WTC11 (cell line): ENCODE results near the gene ZNF282. TPM values are rescaled to one million over a fixed set of nuclear protein-coding genes. Genes with fewer than 3 reads are reported as not detected.
A peak's percentile ranks its signal among the peaks of the same experiment; 100 is the strongest.

Source experiments
- CREM ChIP-seq: sonication (generic); formaldehyde crosslinking; IDR thresholded peaks from 2 replicates; pipeline ENCODE4 v1.8.1; 2022; ENCODE audit warnings: mild to moderate bottlenecking, missing genetic modification reagents, moderate library complexity
- GABPB1 ChIP-seq: sonication (generic); formaldehyde crosslinking; IDR thresholded peaks from 2 replicates; pipeline ENCODE4 v1.8.1; 2023; ENCODE audit warnings: mild to moderate bottlenecking, missing genetic modification reagents
- HMGA2 ChIP-seq: fragments of 250-450 bp; sonication (Bioruptor Pico); IDR thresholded peaks from 2 replicates; pipeline ENCODE4 v1.4.0; 2021; ENCODE audit warnings: mild to moderate bottlenecking, moderate library complexity
- JAZF1 ChIP-seq: fragments of 250-450 bp; sonication (Bioruptor Pico); IDR thresholded peaks from 2 replicates; pipeline ENCODE4 v1.9.0; 2021; ENCODE audit warnings: moderate library complexity, mild to moderate bottlenecking, inconsistent platforms
- JUN ChIP-seq: sonication (generic); formaldehyde crosslinking; IDR thresholded peaks from 2 replicates; pipeline ENCODE4 v1.8.0; 2023; ENCODE audit warnings: mild to moderate bottlenecking, missing genetic modification reagents
- KAT7 ChIP-seq: sonication (generic); formaldehyde crosslinking; IDR thresholded peaks from 2 replicates; pipeline ENCODE4 v1.8.1; 2023; ENCODE audit warnings: missing genetic modification reagents, mild to moderate bottlenecking, borderline replicate concordance
- MXD4 ChIP-seq: fragments of 250-450 bp; sonication (Bioruptor Pico); IDR thresholded peaks from 2 replicates; pipeline ENCODE4 v1.8.0; 2021; ENCODE audit warnings: mild to moderate bottlenecking, moderate library complexity, borderline replicate concordance
- NR2C2 ChIP-seq: sonication (generic); formaldehyde crosslinking; IDR thresholded peaks from 2 replicates; pipeline ENCODE4 v1.8.0; 2022; ENCODE audit warnings: mild to moderate bottlenecking, missing genetic modification reagents
- RELA ChIP-seq: sonication (generic); formaldehyde crosslinking; IDR thresholded peaks from 2 replicates; pipeline ENCODE4 v1.8.1; 2022; ENCODE audit warnings: missing genetic modification reagents, mild to moderate bottlenecking, borderline replicate concordance
- SOX15 ChIP-seq: fragments of 250-450 bp; sonication (Bioruptor Pico); IDR thresholded peaks from 2 replicates; pipeline ENCODE4 v1.9.0; 2021; ENCODE audit warnings: mild to moderate bottlenecking
- SP1 ChIP-seq: sonication (generic); formaldehyde crosslinking; conservative IDR thresholded peaks from 2 replicates; pipeline ENCODE4 v1.8.1; 2022; ENCODE audit warnings: missing genetic modification reagents
- TCF7 ChIP-seq: sonication (generic); formaldehyde crosslinking; IDR thresholded peaks from 2 replicates; pipeline ENCODE4 v1.8.0; 2022; ENCODE audit warnings: mild to moderate bottlenecking, low read depth, missing genetic modification reagents, moderate library complexity
- ZNF121 ChIP-seq: sonication (generic); formaldehyde crosslinking; IDR thresholded peaks from 2 replicates; pipeline ENCODE4 v1.8.0; 2023; ENCODE audit warnings: missing genetic modification reagents
- ZNF138 ChIP-seq: sonication (generic); formaldehyde crosslinking; conservative IDR thresholded peaks from 2 replicates; pipeline ENCODE4 v1.8.1; 2022; ENCODE audit warnings: mild to moderate bottlenecking, moderate library complexity, missing genetic modification reagents
- ZNF263 ChIP-seq: sonication (generic); formaldehyde crosslinking; IDR thresholded peaks from 2 replicates; pipeline ENCODE4 v1.8.1; 2022; ENCODE audit warnings: low read depth, mild to moderate bottlenecking, moderate library complexity, missing genetic modification reagents
- ZNF671 ChIP-seq: fragments of 250-450 bp; sonication (Bioruptor Pico); IDR thresholded peaks from 2 replicates; pipeline ENCODE4 v1.8.0; 2021; ENCODE audit warnings: mild to moderate bottlenecking
- total RNA-seq: library from RNA; stranded (reverse); gene quantifications from 3 replicates; pipeline ENCODE4 v1.2.3, GENCODE V29; 2021
- TF ChIP-seq, protein P1 (sequence below): fragments of 200-600 bp; IDR thresholded peaks from 2 replicates; pipeline ENCODE4 v1.8.0; 2022; ENCODE audit warnings: antibody characterized with exemption
- TF ChIP-seq, protein P2 (sequence below): sonication (generic); formaldehyde crosslinking; IDR thresholded peaks from 2 replicates; pipeline ENCODE4 v1.8.1; 2023; ENCODE audit warnings: mild to moderate bottlenecking, missing genetic modification reagents
- TF ChIP-seq, protein P3 (sequence below): sonication (generic); formaldehyde crosslinking; IDR thresholded peaks from 2 replicates; pipeline ENCODE4 v1.8.1; 2023; ENCODE audit warnings: mild to moderate bottlenecking, missing genetic modification reagents, moderate library complexity
- TF ChIP-seq, protein P4 (sequence below): sonication (generic); formaldehyde crosslinking; IDR thresholded peaks from 2 replicates; pipeline ENCODE4 v1.8.1; 2022; ENCODE audit warnings: mild to moderate bottlenecking, moderate library complexity, missing genetic modification reagents
- TF ChIP-seq, protein P5 (sequence below): fragments of 250-450 bp; sonication (Bioruptor Pico); IDR thresholded peaks from 2 replicates; pipeline ENCODE4 v1.9.0; 2021; ENCODE audit warnings: moderate library complexity, mild to moderate bottlenecking, inconsistent platforms, borderline replicate concordance
- TF ChIP-seq, protein P6 (sequence below): fragments of 250-450 bp; sonication (Bioruptor Pico); IDR thresholded peaks from 2 replicates; pipeline ENCODE4 v1.9.0; 2021; ENCODE audit warnings: mild to moderate bottlenecking, borderline replicate concordance

Gene ZNF282
- total RNA-seq, 1 experiment from 2014 or later: 38.5 TPM

DNA sequence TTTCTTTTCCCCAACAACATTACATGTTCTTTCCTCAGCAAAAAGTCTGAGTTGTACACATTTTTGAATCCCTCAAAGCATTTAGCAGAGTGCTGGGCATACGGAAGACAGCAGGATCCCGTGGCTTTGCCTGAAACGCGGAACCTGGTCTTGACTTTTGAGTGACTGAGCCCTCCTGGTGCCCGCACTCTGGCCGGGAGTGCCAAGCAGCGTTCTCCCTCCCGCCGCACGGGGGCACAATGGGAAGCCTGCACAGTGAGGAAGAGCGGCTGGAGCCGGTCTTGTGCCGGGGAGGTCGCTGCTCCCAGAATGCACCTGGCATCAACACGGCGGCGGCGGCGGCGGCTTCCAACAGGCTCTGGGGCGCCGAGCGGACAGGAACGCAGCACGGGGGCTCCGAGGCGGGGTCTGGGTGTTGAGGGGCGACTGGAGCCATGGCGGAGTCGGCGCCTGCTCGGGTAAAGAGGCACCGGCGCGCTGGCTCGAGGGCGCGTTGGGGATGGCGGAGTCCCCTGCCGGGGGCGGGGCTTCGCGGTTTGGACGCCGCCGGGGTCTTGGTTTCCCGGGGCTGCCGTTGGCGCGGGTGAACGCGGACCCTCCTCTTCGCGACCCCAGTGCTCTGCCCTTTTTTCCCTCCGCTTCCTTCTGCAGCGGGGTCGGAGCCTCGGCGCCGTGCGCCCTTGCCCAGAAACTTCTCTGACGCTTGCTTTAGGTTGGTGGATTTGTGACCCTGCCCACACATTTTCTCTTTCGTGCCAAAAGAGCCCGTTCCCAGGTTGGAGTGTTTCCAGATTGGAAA is 44.2 kb downstream of the ZNF282 start, which contains the start of gene ZNF212 (continued):
- TF ChIP-seq RELA: no peak
- TF ChIP-seq JUN (CRISPR knock-in tag): no peak
- TF ChIP-seq, protein P1, sequence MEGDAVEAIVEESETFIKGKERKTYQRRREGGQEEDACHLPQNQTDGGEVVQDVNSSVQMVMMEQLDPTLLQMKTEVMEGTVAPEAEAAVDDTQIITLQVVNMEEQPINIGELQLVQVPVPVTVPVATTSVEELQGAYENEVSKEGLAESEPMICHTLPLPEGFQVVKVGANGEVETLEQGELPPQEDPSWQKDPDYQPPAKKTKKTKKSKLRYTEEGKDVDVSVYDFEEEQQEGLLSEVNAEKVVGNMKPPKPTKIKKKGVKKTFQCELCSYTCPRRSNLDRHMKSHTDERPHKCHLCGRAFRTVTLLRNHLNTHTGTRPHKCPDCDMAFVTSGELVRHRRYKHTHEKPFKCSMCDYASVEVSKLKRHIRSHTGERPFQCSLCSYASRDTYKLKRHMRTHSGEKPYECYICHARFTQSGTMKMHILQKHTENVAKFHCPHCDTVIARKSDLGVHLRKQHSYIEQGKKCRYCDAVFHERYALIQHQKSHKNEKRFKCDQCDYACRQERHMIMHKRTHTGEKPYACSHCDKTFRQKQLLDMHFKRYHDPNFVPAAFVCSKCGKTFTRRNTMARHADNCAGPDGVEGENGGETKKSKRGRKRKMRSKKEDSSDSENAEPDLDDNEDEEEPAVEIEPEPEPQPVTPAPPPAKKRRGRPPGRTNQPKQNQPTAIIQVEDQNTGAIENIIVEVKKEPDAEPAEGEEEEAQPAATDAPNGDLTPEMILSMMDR: peak; percentile 46; the same call in 1 of the 2 replicates
- TF ChIP-seq, protein P2, sequence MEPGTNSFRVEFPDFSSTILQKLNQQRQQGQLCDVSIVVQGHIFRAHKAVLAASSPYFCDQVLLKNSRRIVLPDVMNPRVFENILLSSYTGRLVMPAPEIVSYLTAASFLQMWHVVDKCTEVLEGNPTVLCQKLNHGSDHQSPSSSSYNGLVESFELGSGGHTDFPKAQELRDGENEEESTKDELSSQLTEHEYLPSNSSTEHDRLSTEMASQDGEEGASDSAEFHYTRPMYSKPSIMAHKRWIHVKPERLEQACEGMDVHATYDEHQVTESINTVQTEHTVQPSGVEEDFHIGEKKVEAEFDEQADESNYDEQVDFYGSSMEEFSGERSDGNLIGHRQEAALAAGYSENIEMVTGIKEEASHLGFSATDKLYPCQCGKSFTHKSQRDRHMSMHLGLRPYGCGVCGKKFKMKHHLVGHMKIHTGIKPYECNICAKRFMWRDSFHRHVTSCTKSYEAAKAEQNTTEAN: peak; percentile 81; the same call in 1 of the 2 replicates
- TF ChIP-seq, protein P3, sequence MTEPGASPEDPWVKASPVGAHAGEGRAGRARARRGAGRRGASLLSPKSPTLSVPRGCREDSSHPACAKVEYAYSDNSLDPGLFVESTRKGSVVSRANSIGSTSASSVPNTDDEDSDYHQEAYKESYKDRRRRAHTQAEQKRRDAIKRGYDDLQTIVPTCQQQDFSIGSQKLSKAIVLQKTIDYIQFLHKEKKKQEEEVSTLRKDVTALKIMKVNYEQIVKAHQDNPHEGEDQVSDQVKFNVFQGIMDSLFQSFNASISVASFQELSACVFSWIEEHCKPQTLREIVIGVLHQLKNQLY (CRISPR knock-in tag): 0 out of 2 replicates have a peak, but pooled peaks have one; percentile 29
- TF ChIP-seq, protein P4, sequence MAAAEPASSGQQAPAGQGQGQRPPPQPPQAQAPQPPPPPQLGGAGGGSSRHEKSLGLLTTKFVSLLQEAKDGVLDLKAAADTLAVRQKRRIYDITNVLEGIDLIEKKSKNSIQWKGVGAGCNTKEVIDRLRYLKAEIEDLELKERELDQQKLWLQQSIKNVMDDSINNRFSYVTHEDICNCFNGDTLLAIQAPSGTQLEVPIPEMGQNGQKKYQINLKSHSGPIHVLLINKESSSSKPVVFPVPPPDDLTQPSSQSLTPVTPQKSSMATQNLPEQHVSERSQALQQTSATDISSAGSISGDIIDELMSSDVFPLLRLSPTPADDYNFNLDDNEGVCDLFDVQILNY: peak; percentile 84
- TF ChIP-seq, protein P5, sequence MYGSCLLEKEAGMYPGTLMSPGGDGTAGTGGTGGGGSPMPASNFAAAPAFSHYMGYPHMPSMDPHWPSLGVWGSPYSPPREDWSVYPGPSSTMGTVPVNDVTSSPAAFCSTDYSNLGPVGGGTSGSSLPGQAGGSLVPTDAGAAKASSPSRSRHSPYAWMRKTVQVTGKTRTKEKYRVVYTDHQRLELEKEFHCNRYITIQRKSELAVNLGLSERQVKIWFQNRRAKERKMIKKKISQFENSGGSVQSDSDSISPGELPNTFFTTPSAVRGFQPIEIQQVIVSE (CRISPR knock-in tag): no peak
- TF ChIP-seq JAZF1 (CRISPR knock-in tag): no peak
- TF ChIP-seq ZNF121: no peak
- no peak for TF ChIP-seq MXD4 (CRISPR knock-in tag)
- TF ChIP-seq CREM (CRISPR knock-in tag): peak; percentile 74; the same call in 1 of the 2 replicates
- TF ChIP-seq ZNF671 (CRISPR knock-in tag): no peak
- TF ChIP-seq ZNF263 (CRISPR knock-in tag): no peak
- TF ChIP-seq GABPB1 (CRISPR knock-in tag): peak; percentile 71
- no peak for TF ChIP-seq ZNF138 (CRISPR knock-in tag)
- TF ChIP-seq HMGA2 (CRISPR knock-in tag): no peak
- no peak for TF ChIP-seq NR2C2 (CRISPR knock-in tag)
- TF ChIP-seq TCF7 (CRISPR knock-in tag): no peak
- TF ChIP-seq SP1 (CRISPR knock-in tag): peak; percentile 94
- TF ChIP-seq SOX15 (CRISPR knock-in tag): no peak
- TF ChIP-seq KAT7 (CRISPR knock-in tag): peak; percentile 91; the same call in 1 of the 2 replicates
- TF ChIP-seq, protein P6, sequence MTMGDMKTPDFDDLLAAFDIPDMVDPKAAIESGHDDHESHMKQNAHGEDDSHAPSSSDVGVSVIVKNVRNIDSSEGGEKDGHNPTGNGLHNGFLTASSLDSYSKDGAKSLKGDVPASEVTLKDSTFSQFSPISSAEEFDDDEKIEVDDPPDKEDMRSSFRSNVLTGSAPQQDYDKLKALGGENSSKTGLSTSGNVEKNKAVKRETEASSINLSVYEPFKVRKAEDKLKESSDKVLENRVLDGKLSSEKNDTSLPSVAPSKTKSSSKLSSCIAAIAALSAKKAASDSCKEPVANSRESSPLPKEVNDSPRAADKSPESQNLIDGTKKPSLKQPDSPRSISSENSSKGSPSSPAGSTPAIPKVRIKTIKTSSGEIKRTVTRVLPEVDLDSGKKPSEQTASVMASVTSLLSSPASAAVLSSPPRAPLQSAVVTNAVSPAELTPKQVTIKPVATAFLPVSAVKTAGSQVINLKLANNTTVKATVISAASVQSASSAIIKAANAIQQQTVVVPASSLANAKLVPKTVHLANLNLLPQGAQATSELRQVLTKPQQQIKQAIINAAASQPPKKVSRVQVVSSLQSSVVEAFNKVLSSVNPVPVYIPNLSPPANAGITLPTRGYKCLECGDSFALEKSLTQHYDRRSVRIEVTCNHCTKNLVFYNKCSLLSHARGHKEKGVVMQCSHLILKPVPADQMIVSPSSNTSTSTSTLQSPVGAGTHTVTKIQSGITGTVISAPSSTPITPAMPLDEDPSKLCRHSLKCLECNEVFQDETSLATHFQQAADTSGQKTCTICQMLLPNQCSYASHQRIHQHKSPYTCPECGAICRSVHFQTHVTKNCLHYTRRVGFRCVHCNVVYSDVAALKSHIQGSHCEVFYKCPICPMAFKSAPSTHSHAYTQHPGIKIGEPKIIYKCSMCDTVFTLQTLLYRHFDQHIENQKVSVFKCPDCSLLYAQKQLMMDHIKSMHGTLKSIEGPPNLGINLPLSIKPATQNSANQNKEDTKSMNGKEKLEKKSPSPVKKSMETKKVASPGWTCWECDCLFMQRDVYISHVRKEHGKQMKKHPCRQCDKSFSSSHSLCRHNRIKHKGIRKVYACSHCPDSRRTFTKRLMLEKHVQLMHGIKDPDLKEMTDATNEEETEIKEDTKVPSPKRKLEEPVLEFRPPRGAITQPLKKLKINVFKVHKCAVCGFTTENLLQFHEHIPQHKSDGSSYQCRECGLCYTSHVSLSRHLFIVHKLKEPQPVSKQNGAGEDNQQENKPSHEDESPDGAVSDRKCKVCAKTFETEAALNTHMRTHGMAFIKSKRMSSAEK (CRISPR knock-in tag): no peak
